ENCODE results near the gene NHEJ1. TPM values are rescaled to one million over a fixed set of nuclear protein-coding genes. Genes with fewer than 3 reads are reported as not detected.

NHEJ1 gene
- total and polyA plus RNA-seq, 7 experiments from 2014 or later: 11.4 to 32.7 (median 18.5) TPM

GRCh38 chr2:219175928-219176817 is 15.6 kb upstream of the NHEJ1 start:
- CTCF ChIA-PET: interaction anchor here (0.7 to 7.2 kb wide), 14 partner anchors 15 to 119 kb away, joined by 3 to 54 read pairs (median 4); partner anchors contain the start of genes DNAJB2, NHEJ1 and ZFAND2B
- Histone ChIP-seq H3K27ac (ENCODE audit: low read depth, low read length) (peak overlapping the region; percentile 96), H3K4me1 (ENCODE audit: control insufficient read depth in 2 of 2, insufficient read depth in 2 of 2, low read length in 2 of 2) (peaks cover 39 to 41% of the 10 kb centered on the region in 2 donors), H3K4me3 (ENCODE audit: low read length) (peak overlapping the region; percentile 97), H3K27me3 (ENCODE audit: control insufficient read depth in 2 of 2, insufficient read depth in 2 of 2, low read length in 2 of 2) (no peaks in the 10 kb centered on the region), H3K36me3 (ENCODE audit: control insufficient read depth in 2 of 3, insufficient read depth in 3 of 3, low read length in 3 of 3) (peaks cover 17 to 54% (median 26%) of the 10 kb centered on the region in 3 experiments), H3K9me3 (ENCODE audit: control insufficient read depth in 2 of 3, low read length in 3 of 3) (no peaks in the 10 kb centered on the region)
- peak overlapping the region; percentile 85 to 99 (median 96) for H3K4me3 Mint-ChIP-seq
- peak; percentile 15 for ATAC-seq
- H3K27ac Mint-ChIP-seq: peak overlapping the region; percentile 86 to 100 (median 90)
- peak in 4 of 9 donors; percentile 8 to 22 (median 15) for DNase-seq
- peaks cover 44 to 71% (median 64%) of the 10 kb centered on the region in 7 donors for H3K4me1 Mint-ChIP-seq
- intact Hi-C loops (cut with micrococcal nuclease): loop anchor here (2.0 to 5.0 kb wide), 7 partner anchors 283 to 959 kb away; partner anchors contain the start of genes CHPF (in 2 of the 2), GMPPA (in 2 of the 2), AAMP (in 1 of the 2) and ARPC2 (in 1 of the 2)
- H3K36me3 Mint-ChIP-seq: peaks cover 9 to 22% (median 12%) of the 10 kb centered on the region in 5 donors
- H3K9me3 Mint-ChIP-seq: peaks cover 0 to 3% (median 0%) of the 10 kb centered on the region in 11 donors
- POLR2A ChIA-PET: interaction anchor here (0.5 to 10.4 kb wide), 32 partner anchors 9 to 934 kb away, joined by 3 to 343 read pairs (median 4); partner anchors contain the start of genes ABCB6, ANKZF1, ATG9A and DNAJB2
- H3K27me3 Mint-ChIP-seq: no peaks in the 10 kb centered on the region

GRCh38 chr2:219175486-219175885 is 14.9 kb upstream of the NHEJ1 start:
- H3K4me1 ChIP-seq (ENCODE audit: control insufficient read depth in 2 of 2, insufficient read depth in 2 of 2, low read length in 2 of 2): peaks cover 41 to 44% of the 10 kb centered on the region in 2 donors
- H3K9me3 Mint-ChIP-seq: peaks cover 0 to 3% (median 0%) of the 10 kb centered on the region in 11 donors
- no peaks in the 10 kb centered on the region for H3K9me3 ChIP-seq (ENCODE audit: control insufficient read depth in 2 of 3, low read length in 3 of 3)
- intact Hi-C loops (cut with micrococcal nuclease): loop anchor here (5.0 kb wide), 4 partner anchors 322 to 958 kb away; partner anchors contain the start of genes GMPPA (in 2 of the 2), AAMP (in 1 of the 2), ARPC2 (in 1 of the 2) and PNKD (in 1 of the 2)
- H3K36me3 ChIP-seq (ENCODE audit: control insufficient read depth in 2 of 3, insufficient read depth in 3 of 3, low read length in 3 of 3): peaks cover 13 to 47% (median 21%) of the 10 kb centered on the region in 3 experiments
- ChIA-PET CTCF (interaction anchor here (0.7 to 7.2 kb wide), 13 partner anchors 14 to 120 kb away, joined by 3 to 54 read pairs (median 4); partner anchors contain the start of genes DNAJB2, NHEJ1 and ZFAND2B), POLR2A (interaction anchor here (0.7 to 10.4 kb wide), 16 partner anchors 11 to 213 kb away, joined by 3 to 343 read pairs (median 14); partner anchors contain the start of genes ABCB6, ANKZF1, ATG9A and DNAJB2)
- H3K4me3 ChIP-seq (ENCODE audit: low read length): peak overlapping the region; percentile 97
- peaks cover 9 to 19% (median 12%) of the 10 kb centered on the region in 5 donors for H3K36me3 Mint-ChIP-seq
- ATAC-seq: no peak
- H3K27me3 Mint-ChIP-seq: no peaks in the 10 kb centered on the region
- H3K27ac ChIP-seq (ENCODE audit: low read depth, low read length): peak overlapping the region; percentile 96
- peak overlapping the region; percentile 85 to 99 (median 94) for H3K4me3 Mint-ChIP-seq
- peaks cover 40 to 67% (median 61%) of the 10 kb centered on the region in 7 donors for H3K4me1 Mint-ChIP-seq
- peak overlapping the region; percentile 86 to 100 (median 90) for H3K27ac Mint-ChIP-seq
- DNase-seq: no peak
- no peaks in the 10 kb centered on the region for H3K27me3 ChIP-seq (ENCODE audit: control insufficient read depth in 2 of 2, insufficient read depth in 2 of 2, low read length in 2 of 2)

GRCh38 chr2:219174801-219175200 is 14.2 kb upstream of the NHEJ1 start:
- H3K4me1 Mint-ChIP-seq: peaks cover 40 to 60% (median 56%) of the 10 kb centered on the region in 7 donors

GRCh38 chr2:219174146-219174545 is 13.5 kb upstream of the NHEJ1 start:
- Mint-ChIP-seq H3K4me1 (peaks cover 36 to 54% (median 49%) of the 10 kb centered on the region in 7 donors), H3K4me3 (peak overlapping the region; percentile 34 to 98 (median 78)), H3K27ac (peak overlapping the region in 8 of 9 donors; percentile 34 to 99 (median 79)), H3K27me3 (no peaks in the 10 kb centered on the region), H3K36me3 (peaks cover 9 to 19% (median 10%) of the 10 kb centered on the region in 5 donors), H3K9me3 (peaks cover 0 to 3% (median 0%) of the 10 kb centered on the region in 11 donors)
- Histone ChIP-seq H3K9me3 (ENCODE audit: control insufficient read depth in 2 of 3, low read length in 3 of 3) (no peaks in the 10 kb centered on the region), H3K4me1 (ENCODE audit: control insufficient read depth in 2 of 2, insufficient read depth in 2 of 2, low read length in 2 of 2) (peaks cover 30 to 32% of the 10 kb centered on the region in 2 donors), H3K4me3 (ENCODE audit: low read length) (no peak overlapping the region), H3K27me3 (ENCODE audit: control insufficient read depth in 2 of 2, insufficient read depth in 2 of 2, low read length in 2 of 2) (no peaks in the 10 kb centered on the region), H3K27ac (ENCODE audit: low read depth, low read length) (peak overlapping the region; percentile 31), H3K36me3 (ENCODE audit: control insufficient read depth in 2 of 3, insufficient read depth in 3 of 3, low read length in 3 of 3) (peaks cover 13 to 35% (median 13%) of the 10 kb centered on the region in 3 experiments)
- POLR2A ChIA-PET: interaction anchor here (0.9 to 10.4 kb wide), 9 partner anchors 9 to 125 kb away, joined by 3 to 343 read pairs (median 6); partner anchors contain the start of genes ABCB6, ANKZF1, ATG9A and TUBA4A
- ATAC-seq: no peak
- DNase-seq: no peak
- CTCF ChIA-PET: interaction anchor here (1.2 to 7.2 kb wide), 5 partner anchors 17 to 121 kb away, joined by 3 to 54 read pairs (median 5); partner anchors contain the start of gene ZFAND2B
- intact Hi-C loops (cut with micrococcal nuclease): no loop called here

More at GRCh38 chr2:219174801-219175200, 14.2 kb upstream of the NHEJ1 start:
- POLR2A ChIA-PET: interaction anchor here (1.0 to 10.4 kb wide), 11 partner anchors 13 to 124 kb away, joined by 3 to 343 read pairs (median 17); partner anchors contain the start of genes ABCB6, ANKZF1, ATG9A and DNAJB2
- Histone ChIP-seq H3K27me3 (ENCODE audit: control insufficient read depth in 2 of 2, insufficient read depth in 2 of 2, low read length in 2 of 2) (no peaks in the 10 kb centered on the region), H3K36me3 (ENCODE audit: control insufficient read depth in 2 of 3, insufficient read depth in 3 of 3, low read length in 3 of 3) (peaks cover 13 to 40% (median 17%) of the 10 kb centered on the region in 3 experiments), H3K4me1 (ENCODE audit: control insufficient read depth in 2 of 2, insufficient read depth in 2 of 2, low read length in 2 of 2) (peaks cover 36 to 39% of the 10 kb centered on the region in 2 donors), H3K27ac (ENCODE audit: low read depth, low read length) (peak overlapping the region; percentile 96), H3K4me3 (ENCODE audit: low read length) (no peak overlapping the region), H3K9me3 (ENCODE audit: control insufficient read depth in 2 of 3, low read length in 3 of 3) (no peaks in the 10 kb centered on the region)
- no peak for ATAC-seq
- Mint-ChIP-seq H3K9me3 (peaks cover 0 to 3% (median 0%) of the 10 kb centered on the region in 11 donors), H3K27me3 (no peaks in the 10 kb centered on the region), H3K27ac (peak overlapping the region; percentile 46 to 99 (median 87)), H3K4me3 (peak overlapping the region; percentile 34 to 98 (median 78)), H3K36me3 (peaks cover 9 to 19% (median 11%) of the 10 kb centered on the region in 5 donors)
- CTCF ChIA-PET: interaction anchor here (0.9 to 7.2 kb wide), 7 partner anchors 14 to 120 kb away, joined by 3 to 54 read pairs (median 4); partner anchors contain the start of genes NHEJ1 and ZFAND2B
- DNase-seq: no peak
- intact Hi-C loops (cut with micrococcal nuclease): loop anchor here (5.0 kb wide), 4 partner anchors 322 to 958 kb away; partner anchors contain the start of genes GMPPA (in 2 of the 2), AAMP (in 1 of the 2), ARPC2 (in 1 of the 2) and PNKD (in 1 of the 2)

- Mint-ChIP-seq H3K4me1 (peaks cover 31 to 48% (median 43%) of the 10 kb centered on the region in 7 donors), H3K4me3 (no peak overlapping the region), H3K36me3 (peaks cover 7 to 19% (median 10%) of the 10 kb centered on the region in 5 donors), H3K27me3 (no peaks in the 10 kb centered on the region), H3K27ac (peak overlapping the region in 3 of 9 donors; percentile 10 to 43 (median 17)), H3K9me3 (peaks cover 0 to 2% (median 0%) of the 10 kb centered on the region in 11 donors)
- H3K27me3 ChIP-seq (ENCODE audit: control insufficient read depth in 2 of 2, insufficient read depth in 2 of 2, low read length in 2 of 2): no peaks in the 10 kb centered on the region
- ATAC-seq: no peak
- peaks cover 13 to 35% (median 13%) of the 10 kb centered on the region in 3 experiments for H3K36me3 ChIP-seq (ENCODE audit: control insufficient read depth in 2 of 3, insufficient read depth in 3 of 3, low read length in 3 of 3)
- DNase-seq: no peak
- ChIA-PET POLR2A (interaction anchor here (0.9 to 10.4 kb wide), 6 partner anchors 8 to 109 kb away, joined by 3 to 343 read pairs (median 28); partner anchors contain the start of genes ANKZF1, ATG9A, TUBA4A and TUBA4B), CTCF (interaction anchor here (1.1 to 7.2 kb wide), 5 partner anchors 16 to 42 kb away, joined by 3 to 54 read pairs (median 5); partner anchors contain the start of gene ZFAND2B)
- no peaks in the 10 kb centered on the region for H3K9me3 ChIP-seq (ENCODE audit: control insufficient read depth in 2 of 3, low read length in 3 of 3)
- H3K4me1 ChIP-seq (ENCODE audit: control insufficient read depth in 2 of 2, insufficient read depth in 2 of 2, low read length in 2 of 2): peaks cover 26 to 27% of the 10 kb centered on the region in 2 donors
- H3K4me3 ChIP-seq (ENCODE audit: low read length): no peak overlapping the region
- intact Hi-C loops (cut with micrococcal nuclease): no loop called here
- H3K27ac ChIP-seq (ENCODE audit: low read depth, low read length): no peak overlapping the region
Observed at GRCh38 chr2:219173176-219173575, 12.6 kb upstream of the NHEJ1 start.

Data from naive thymus-derived CD4-positive, alpha-beta T cell (primary cell).